GM12878 (cell line): ENCODE measurements around the gene HES7. TPM values are rescaled to one million over a fixed set of nuclear protein-coding genes. Genes with fewer than 3 reads are reported as not detected.
"Not testable (repeated sequence)": the region's sequence is repeated elsewhere in the genome, so short reads cannot be mapped to it uniquely, and the experiment has no call there.

Experiments
- ATAC-seq: fragments of 200-7000 bp; cut with Tn5 transposase; 3 replicates; pipeline ENCODE4 v1.9.1; 2020; ENCODE audit warnings: mild to moderate bottlenecking, moderate library complexity
- BruUV-seq: library from RNA; stranded (reverse); fragments of 400-500 nt; replicated peaks from 2 replicates; lab custom pipeline; 2021; lab: Mats Ljungman, UMichigan
- CTCF ChIA-PET: fragments of 300-600 bp; sonication (Branson Sonifier 250); formaldehyde crosslinking; extraction: SDS; loops from one replicate; lab custom pipeline; 2021; ENCODE audit warnings: inconsistent platforms; lab: Yijun Ruan, JAX
- POLR2A ChIA-PET: fragments of 350-600 bp; formaldehyde crosslinking; extraction: SDS; loops from one replicate; lab custom pipeline; 2021; ENCODE audit warnings: inconsistent platforms; lab: Charles Lee
- RAD21 ChIA-PET: fragments of 300-600 bp; sonication (Branson Sonifier 250); formaldehyde crosslinking; loops from one replicate; lab custom pipeline; 2023; ENCODE audit warnings: antibody characterized with exemption; ENCODE audit not compliant: unreplicated experiment; lab: Charles Lee
- SMC1A ChIA-PET: fragments of 300-600 bp; sonication (Branson Sonifier 250); formaldehyde crosslinking; loops from one replicate; lab custom pipeline; 2023; ENCODE audit not compliant: unreplicated experiment, uncharacterized antibody; lab: Charles Lee
- DNase-seq: peaks from one replicate; pipeline ENCODE4 v3.0.0-alpha.2; 2011; ENCODE audit warnings: low read depth, low spot score
- FAIRE-seq: peaks from 3 replicates; lab custom pipeline; 2011; peaks lifted over from hg19 to GRCh38; lab: Jason Lieb, UNC
- H2AFZ ChIP-seq: 2 replicates; pipeline ENCODE4 v1.6.0; 2011; ENCODE audit warnings: low read depth, low read length, control low read depth; ENCODE audit not compliant: control insufficient read depth
- H3K27ac ChIP-seq: 2 replicates; pipeline ENCODE4 v1.5.1; 2011; ENCODE audit warnings: control low read depth; ENCODE audit not compliant: control insufficient read depth, insufficient read depth
- H3K27me3 ChIP-seq, 2 experiments: replicated peaks in 1 of 2; 2 replicates each; pipeline versions ENCODE4 v1.6.0 to v1.6.1; 2011; ENCODE audit warnings: low read length in 1 of 2; ENCODE audit not compliant: control insufficient read depth in 2 of 2, insufficient read depth in 2 of 2
- H3K36me3 ChIP-seq, 2 experiments: 2 replicates each; pipeline ENCODE4 v1.5.1; 2011; ENCODE audit warnings: low read length in 1 of 2; ENCODE audit not compliant: control insufficient read depth in 2 of 2, insufficient read depth in 2 of 2
- H3K4me1 ChIP-seq: 2 replicates; pipeline ENCODE4 v1.6.1; 2011; ENCODE audit warnings: mild to moderate bottlenecking, low read length, moderate library complexity, mixed read lengths; ENCODE audit not compliant: control insufficient read depth, insufficient read depth
- H3K4me2 ChIP-seq: 2 replicates; pipeline ENCODE4 v1.6.0; 2011; ENCODE audit warnings: control low read depth; ENCODE audit not compliant: control insufficient read depth, insufficient read depth
- H3K4me3 ChIP-seq: fragments of 200-600 bp; sonication (generic); 2 replicates; pipeline ENCODE4 v1.5.1; 2016
- H3K79me2 ChIP-seq: 2 replicates; pipeline ENCODE4 v1.6.0; 2011; ENCODE audit warnings: low read length; ENCODE audit not compliant: control insufficient read depth, insufficient read depth
- H3K9ac ChIP-seq: 2 replicates; pipeline ENCODE4 v1.8.0; 2011; ENCODE audit warnings: low read length, control low read depth, mixed read lengths; ENCODE audit not compliant: control insufficient read depth, insufficient read depth
- H3K9me3 ChIP-seq: replicated peaks from 3 replicates; pipeline ENCODE4 v1.5.1; 2011; ENCODE audit warnings: mild to moderate bottlenecking, low read length; ENCODE audit not compliant: control insufficient read depth, insufficient read depth
- H4K20me1 ChIP-seq: 2 replicates; pipeline ENCODE4 v1.6.0; 2011; ENCODE audit not compliant: control insufficient read depth, insufficient read depth
- CUX1 ChIP-seq: IDR thresholded peaks from 2 replicates; pipeline ENCODE4 v1.6.1; 2012; ENCODE audit warnings: improper control_type of control experiment, low read depth, low read length; ENCODE audit not compliant: insufficient replicate concordance
- NR2F1 ChIP-seq: fragments of 450-650 bp; conservative IDR thresholded peaks from 2 replicates; pipeline ENCODE4 v1.6.1; 2017; ENCODE audit warnings: mild to moderate bottlenecking
- WGBS: methylation state at CpG from one replicate; pipeline ENCODE4 v1.1.6; 2016; ENCODE audit warnings: low lambda C conversion rate; ENCODE audit not compliant: insufficient replicate concordance, insufficient coverage; ENCODE audit errors: missing lambda C conversion rate; 5-methylcytosine and 5-hydroxymethylcytosine counted together
- in situ Hi-C: fragments of 300-500 bp; cut with MboI; formaldehyde crosslinking; loops from 9 replicates; pipeline ENCODE4 v1.14.3; 2018; ENCODE audit warnings: mixed read lengths
- intact Hi-C: fragments of 100-400 bp; cut with micrococcal nuclease; formaldehyde crosslinking; loops from one replicate; pipeline ENCODE4 v1.14.2; 2022; ENCODE audit not compliant: unreplicated experiment
- polyA plus RNA-seq, 11 experiments: library from polyadenylated mRNA; depleted of rRNA in 4 of 11; unstranded in 6 of 11; stranded (reverse) in 5 of 11; fragments of >200 nt; fragmentation: Nextera tagmentation in 4 of 11; fragmentation: Illumina TruSeq in 1 of 11; extraction: Ambion mirVana in 4 of 11; extraction: Trizol in 1 of 11; gene quantifications; 1 replicate in 1 of 11; 2 replicates in 10 of 11; pipeline versions ENCODE4 v1.2.1 to v1.2.3, GENCODE V29; 2011 to 2016; ENCODE audit warnings: inconsistent platforms in 2 of 11, missing spikeins in 2 of 11, low read depth in 1 of 11
- total RNA-seq, 4 experiments: library from RNA; depleted of rRNA in 3 of 4; stranded (reverse); fragments of >200 nt in 3 of 4; fragmentation: Illumina TruSeq in 1 of 4; extraction: Trizol in 1 of 4; gene quantifications; 2 replicates each; pipeline versions ENCODE4 v1.2.1 to v1.2.3, GENCODE V29; 2013 to 2021
- TF ChIP-seq, protein P1 (sequence below): IDR thresholded peaks from 2 replicates; pipeline ENCODE4 v1.6.1; 2012; ENCODE audit warnings: mild to moderate bottlenecking, low read depth, low read length

HES7 gene
- total and polyA plus RNA-seq, 10 of the 15 experiments (the other 5 are each of a cell fraction or from before 2014, with no cell fraction given) = 0.07 to 1.3 (median 0.63) TPM; not detected in 4

- TF ChIP-seq, protein P1, sequence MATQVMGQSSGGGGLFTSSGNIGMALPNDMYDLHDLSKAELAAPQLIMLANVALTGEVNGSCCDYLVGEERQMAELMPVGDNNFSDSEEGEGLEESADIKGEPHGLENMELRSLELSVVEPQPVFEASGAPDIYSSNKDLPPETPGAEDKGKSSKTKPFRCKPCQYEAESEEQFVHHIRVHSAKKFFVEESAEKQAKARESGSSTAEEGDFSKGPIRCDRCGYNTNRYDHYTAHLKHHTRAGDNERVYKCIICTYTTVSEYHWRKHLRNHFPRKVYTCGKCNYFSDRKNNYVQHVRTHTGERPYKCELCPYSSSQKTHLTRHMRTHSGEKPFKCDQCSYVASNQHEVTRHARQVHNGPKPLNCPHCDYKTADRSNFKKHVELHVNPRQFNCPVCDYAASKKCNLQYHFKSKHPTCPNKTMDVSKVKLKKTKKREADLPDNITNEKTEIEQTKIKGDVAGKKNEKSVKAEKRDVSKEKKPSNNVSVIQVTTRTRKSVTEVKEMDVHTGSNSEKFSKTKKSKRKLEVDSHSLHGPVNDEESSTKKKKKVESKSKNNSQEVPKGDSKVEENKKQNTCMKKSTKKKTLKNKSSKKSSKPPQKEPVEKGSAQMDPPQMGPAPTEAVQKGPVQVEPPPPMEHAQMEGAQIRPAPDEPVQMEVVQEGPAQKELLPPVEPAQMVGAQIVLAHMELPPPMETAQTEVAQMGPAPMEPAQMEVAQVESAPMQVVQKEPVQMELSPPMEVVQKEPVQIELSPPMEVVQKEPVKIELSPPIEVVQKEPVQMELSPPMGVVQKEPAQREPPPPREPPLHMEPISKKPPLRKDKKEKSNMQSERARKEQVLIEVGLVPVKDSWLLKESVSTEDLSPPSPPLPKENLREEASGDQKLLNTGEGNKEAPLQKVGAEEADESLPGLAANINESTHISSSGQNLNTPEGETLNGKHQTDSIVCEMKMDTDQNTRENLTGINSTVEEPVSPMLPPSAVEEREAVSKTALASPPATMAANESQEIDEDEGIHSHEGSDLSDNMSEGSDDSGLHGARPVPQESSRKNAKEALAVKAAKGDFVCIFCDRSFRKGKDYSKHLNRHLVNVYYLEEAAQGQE = peak; percentile 48; the same call in 1 of the 2 replicates
- peak; percentile 61 for TF ChIP-seq CUX1
- peak; percentile 52; the same call in 1 of the 2 replicates for TF ChIP-seq NR2F1
Measured at GRCh38 chr17:8173056-8173870, 49.4 kb upstream of the HES7 start (continued).

GRCh38 chr17:8170186-8170585 lies 46.3 kb upstream of the HES7 start:
- H3K9ac ChIP-seq, RAD21 ChIA-PET, H2AFZ ChIP-seq, H4K20me1 ChIP-seq, H3K4me2 ChIP-seq, H3K79me2 ChIP-seq, H3K4me1 ChIP-seq, H3K9me3 ChIP-seq, H3K27me3 ChIP-seq, H3K27ac ChIP-seq, H3K36me3 ChIP-seq, FAIRE-seq, in situ Hi-C loops, BruUV-seq, ATAC-seq, H3K4me3 ChIP-seq, DNase-seq: not testable (repeated sequence)
- intact Hi-C loops = loop anchor here (5.0 kb wide), 1 partner anchor 52 kb away; no protein-coding TSS in a partner anchor
- ChIA-PET POLR2A (interaction anchor here (0.6 to 1.4 kb wide), 4 partner anchors 10 to 51 kb away, joined by 4 to 6 read pairs (median 4); no protein-coding TSS in a partner anchor), CTCF (interaction anchor here (1.0 to 1.1 kb wide), 3 partner anchors 12 to 181 kb away, joined by 3 to 5 read pairs (median 4); no protein-coding TSS in a partner anchor), SMC1A (interaction anchor here (1.5 kb wide), 1 partner anchor 33 kb away, joined by 4 read pairs; no protein-coding TSS in a partner anchor)
- 88% methylated on average over 16 of the region's 19 CpGs for WGBS
